Endothelial cell of umbilical vein (primary cell): ENCODE data around the gene LPP.

Experiments
- CTCF ChIP-seq, 2 donors: IDR thresholded peaks; 1 replicate in 1 of 2; 2 replicates in 1 of 2; pipeline ENCODE4 v1.5.1; 2011; ENCODE audit warnings: low read length in 2 of 2, mild to moderate bottlenecking in 2 of 2, moderate library complexity in 2 of 2, control low read depth in 1 of 2, inconsistent platforms in 1 of 2, low read depth in 1 of 2; ENCODE audit not compliant: insufficient read depth in 1 of 2; ENCODE audit errors: extremely low read depth in 1 of 2
- EZH2 ChIP-seq: IDR thresholded peaks from 2 replicates; pipeline ENCODE4 v1.6.1; 2012; ENCODE audit warnings: borderline replicate concordance, low read depth, mild to moderate bottlenecking, moderate library complexity, low read length, inconsistent platforms; ENCODE audit not compliant: severe bottlenecking
- POLR2AphosphoS5 ChIP-seq: IDR thresholded peaks from 2 replicates; pipeline ENCODE4 v1.6.1; 2012; ENCODE audit warnings: low read depth, mild to moderate bottlenecking, control low read depth, low read length, moderate library complexity; ENCODE audit not compliant: insufficient read depth

GRCh38 chr3:188200481-188200880 is 46.5 kb downstream of the LPP start:
- TF ChIP-seq CTCF (IDR thresholded peaks at IDR 0.05; ENCODE audit: extremely low read depth in 1 of 2, insufficient read depth in 1 of 2, low read depth in 1 of 2, low read length in 2 of 2) (no peak), POLR2AphosphoS5 (no peak), EZH2 (no peak)
